Heart left ventricle (tissue), 13 donors: ENCODE results near the gene IGDCC3.

ENCODE experiments used
- CTCF ChIP-seq, 12 donors: fragments of 200-600 bp; sonication (generic) in 4 of 12; IDR thresholded peaks; one replicate each; pipeline versions ENCODE4 v1.5.0 to v1.8.0; 2018 to 2022; ENCODE audit warnings: antibody characterized with exemption in 12 of 12, mild to moderate bottlenecking in 5 of 12
- POLR2A ChIP-seq, 2 donors: fragments of 450-650 bp; IDR thresholded peaks; one replicate each; pipeline ENCODE4 v1.6.1; 2017; ENCODE audit warnings: antibody characterized with exemption in 2 of 2, mild to moderate bottlenecking in 2 of 2, moderate library complexity in 2 of 2
- donor health status: ischemic (EF 13 %, LVEDD 7.1; RV severe dilation, severe dysfunction).
- donor health status: DM: no; HTN: yes; CAD: no.
- donor health status: DM: no; HTN: no; CAD: no.
- donor health status: ischemic (EF 25% LVEDD 6.9; RV normal size, moderate dysfunction).
- donor health status: ischemic (EF 25% LVEDD 5.7; RV mildly dilated, moderate dysfunction).
- donor health status: ischemic (EF 35%, LVEDD 5.7; RV mildly dilated, moderate dysfunction).
- donor health status: nonischemic (EF 11% LVEDD 7.7; RV severe dilation, severe dysfunction).
- donor health status: DM: yes; HTN: yes; CAD: no.
- donor health status: PGD.
- donor health status: ischemic (EF 29% LVEDD 5.4; RV normal size, mild dysfunction).
- donor health status: nonischemic (EF 23%, LVEDD 6.1; RV moderate dilation, normal function).

DNA sequence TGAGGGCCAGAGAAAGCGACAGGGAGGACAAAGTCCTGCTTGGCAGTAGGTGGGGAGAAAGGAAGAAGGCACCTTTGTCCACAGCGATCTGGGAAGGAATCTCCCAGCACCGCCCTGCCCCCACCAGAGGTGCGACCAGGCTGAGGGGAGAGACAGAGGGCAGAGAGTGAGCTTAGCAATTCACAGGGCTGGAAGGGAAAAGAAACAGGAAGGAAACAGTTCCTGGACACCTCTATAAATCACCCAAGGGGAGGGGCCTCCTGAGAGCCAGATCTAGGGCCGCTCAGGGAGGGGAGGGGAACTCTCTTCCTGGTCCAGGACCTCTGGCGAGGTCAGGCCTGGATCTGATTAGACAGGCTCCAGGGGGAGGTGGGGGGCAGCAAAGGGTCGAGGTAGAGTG, 37.9 kb downstream of the IGDCC3 start:
- no peak for TF ChIP-seq CTCF (IDR thresholded peaks at IDR 0.05)
- TF ChIP-seq POLR2A (IDR thresholded peaks at IDR 0.05) = no peak
